Liver (tissue), 9 donors: ENCODE measurements around the gene SLC16A5. TPM values are rescaled to one million over a fixed set of nuclear protein-coding genes. Genes with fewer than 3 reads are reported as not detected.
A peak's percentile ranks its signal among the peaks of the same experiment; 100 is the strongest.
"Not testable (repeated sequence)": the region's sequence is repeated elsewhere in the genome, so short reads cannot be mapped to it uniquely, and the experiment has no call there.

Experiments used
- DNase-seq: peaks from one replicate; pipeline ENCODE4 v3.0.0-alpha.2; 2017; ENCODE audit warnings: low spot score
- H3K27ac ChIP-seq, 2 donors: one replicate each; pipeline ENCODE4 v1.7.0; 2013; ENCODE audit warnings: inconsistent platforms in 2 of 2, low read length in 2 of 2, control low read depth in 1 of 2, low read depth in 1 of 2, mild to moderate bottlenecking in 1 of 2
- H3K27me3 ChIP-seq, 4 donors: one replicate each; pipeline versions ENCODE4 v1.6.1 to v1.7.0; 2013; ENCODE audit warnings: low read length in 3 of 4, inconsistent platforms in 1 of 4, mild to moderate bottlenecking in 1 of 4, moderate library complexity in 1 of 4; ENCODE audit not compliant: control insufficient read depth in 4 of 4, insufficient read depth in 4 of 4
- H3K36me3 ChIP-seq, 4 donors: one replicate each; pipeline versions ENCODE4 v1.6.1 to v1.7.0; 2013; ENCODE audit warnings: low read length in 3 of 4, mild to moderate bottlenecking in 3 of 4, low read depth in 1 of 4, moderate library complexity in 1 of 4; ENCODE audit not compliant: control insufficient read depth in 4 of 4, insufficient read depth in 3 of 4
- H3K4me1 ChIP-seq, 4 donors: one replicate each; pipeline versions ENCODE4 v1.6.1 to v1.7.0; 2013; ENCODE audit warnings: low read length in 3 of 4, mild to moderate bottlenecking in 3 of 4, moderate library complexity in 1 of 4; ENCODE audit not compliant: control insufficient read depth in 4 of 4, insufficient read depth in 4 of 4
- H3K4me3 ChIP-seq, 3 donors: one replicate each; pipeline versions ENCODE4 v1.6.1 to v1.7.0; 2013; ENCODE audit warnings: low read length in 3 of 3, control low read depth in 1 of 3, low read depth in 1 of 3, mild to moderate bottlenecking in 1 of 3
- H3K9ac ChIP-seq, 2 donors: one replicate each; pipeline ENCODE4 v1.7.0; 2013; ENCODE audit warnings: low read length in 2 of 2, mild to moderate bottlenecking in 2 of 2, moderate library complexity in 2 of 2, control low read depth in 1 of 2, low read depth in 1 of 2
- H3K9me3 ChIP-seq, 4 donors: one replicate each; pipeline versions ENCODE4 v1.6.1 to v1.7.0; 2013; ENCODE audit warnings: low read length in 3 of 4; ENCODE audit not compliant: control insufficient read depth in 4 of 4
- EGR1 ChIP-seq, 2 donors: IDR thresholded peaks; 2 replicates each; pipeline ENCODE4 v1.6.1; 2016 to 2018; ENCODE audit warnings: antibody characterized with exemption in 2 of 2, low read depth in 2 of 2
- FOXA1 ChIP-seq: IDR thresholded peaks from 2 replicates; pipeline ENCODE4 v1.6.1; 2016; ENCODE audit warnings: antibody characterized with exemption
- FOXA2 ChIP-seq: IDR thresholded peaks from 2 replicates; pipeline ENCODE4 v1.6.1; 2016; ENCODE audit warnings: antibody characterized with exemption
- HNF4A ChIP-seq, 2 donors: conservative IDR thresholded peaks; 2 replicates each; pipeline ENCODE4 v1.6.1; 2016; ENCODE audit warnings: antibody characterized with exemption in 2 of 2, mild to moderate bottlenecking in 2 of 2
- HNF4G ChIP-seq: IDR thresholded peaks from 2 replicates; pipeline ENCODE4 v1.6.1; 2016; ENCODE audit warnings: antibody characterized with exemption
- NR2F2 ChIP-seq: IDR thresholded peaks from 2 replicates; pipeline ENCODE4 v1.6.1; 2016; ENCODE audit warnings: antibody characterized with exemption
- RAD21 ChIP-seq, 2 donors: IDR thresholded peaks; 2 replicates each; pipeline ENCODE4 v1.6.1; 2016; ENCODE audit warnings: antibody characterized with exemption in 2 of 2, mild to moderate bottlenecking in 2 of 2
- TAF1 ChIP-seq: conservative IDR thresholded peaks from 2 replicates; pipeline ENCODE4 v1.6.1; 2016; ENCODE audit warnings: antibody characterized with exemption, mild to moderate bottlenecking
- YY1 ChIP-seq: IDR thresholded peaks from 2 replicates; pipeline ENCODE4 v1.6.1; 2016; ENCODE audit warnings: antibody characterized with exemption, mild to moderate bottlenecking
- whole genome bisulfite sequencing: extraction: QIAGEN DNeasy Blood & Tissue Kit; methylation state at CpG from one replicate; pipeline ENCODE4 v1.1.7; 2013; 5-methylcytosine and 5-hydroxymethylcytosine counted together
- polyA plus RNA-seq, 2 donors: library from polyadenylated mRNA; stranded (reverse) in 1 of 2; unstranded in 1 of 2; fragments of 200-250 nt in 1 of 2; fragments of >200 nt in 1 of 2; fragmentation: Nextera tagmentation in 1 of 2; extraction: Ambion mirVana in 1 of 2; gene quantifications; one replicate each; pipeline versions ENCODE4 v1.2.1 to v1.2.3, GENCODE V29; 2013 to 2015
- total RNA-seq, 2 donors: library from RNA; depleted of rRNA; stranded (reverse); fragments of >200 nt; gene quantifications; one replicate each; pipeline ENCODE4 v1.2.3, GENCODE V29; 2014
- TF ChIP-seq, protein P1 (sequence below): IDR thresholded peaks from 2 replicates; pipeline ENCODE4 v1.6.1; 2016; ENCODE audit warnings: antibody characterized with exemption, mild to moderate bottlenecking
- TF ChIP-seq, protein P2 (sequence below): IDR thresholded peaks from 2 replicates; pipeline ENCODE4 v1.6.1; 2016; ENCODE audit warnings: antibody characterized with exemption
- TF ChIP-seq, protein P3 (sequence below): IDR thresholded peaks from 2 replicates; pipeline ENCODE4 v1.6.1; 2016; ENCODE audit warnings: antibody characterized with exemption
- TF ChIP-seq, protein P4 (sequence below): IDR thresholded peaks from 2 replicates; pipeline ENCODE4 v1.6.1; 2016; ENCODE audit warnings: antibody characterized with exemption
- TF ChIP-seq, protein P5 (sequence below): fragments of 150-350 bp; IDR thresholded peaks from 2 replicates; pipeline ENCODE4 v1.5.1; 2017; ENCODE audit warnings: improper control_type of control experiment, low read depth, low read length; ENCODE audit not compliant: missing input control
- donor health status: healthy.
- donor health status: healthy.
- donor health status: healthy.
- donor health status: healthy.
- donor health status: healthy.

SLC16A5 gene
- total and polyA plus RNA-seq, 4 donors = 1.0 to 4.5 (median 2.6) TPM

DNA sequence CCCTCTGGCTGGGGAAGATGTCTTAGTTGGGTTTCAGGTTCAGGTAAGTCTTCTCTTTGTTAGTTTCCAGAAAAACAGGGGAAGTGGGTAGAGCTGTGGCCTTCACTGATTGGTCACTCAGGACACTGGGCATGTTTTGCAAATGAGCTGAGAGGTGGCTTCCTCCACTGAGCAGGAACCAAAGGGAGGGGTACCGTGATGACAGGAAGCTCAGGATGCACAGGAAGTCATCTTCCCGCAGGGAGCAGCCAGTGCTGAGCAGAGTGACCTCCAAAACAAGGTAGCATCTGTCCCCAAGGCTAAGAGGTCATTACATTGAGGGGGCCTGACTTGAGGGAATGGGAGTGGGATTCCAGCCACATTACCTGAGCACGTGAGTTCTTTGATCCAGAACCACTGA lies 38.2 kb downstream of the SLC16A5 start:
- no peaks in the 10 kb centered on the region for H3K27me3 ChIP-seq
- H3K4me3 ChIP-seq = no peak overlapping the region
- no peaks in the 10 kb centered on the region for H3K9me3 ChIP-seq
- TF ChIP-seq HNF4A (conservative IDR thresholded peaks at IDR 0.05) = no peak
- TF ChIP-seq FOXA2 = no peak
- no peak for TF ChIP-seq FOXA1
- TF ChIP-seq RAD21 (IDR thresholded peaks at IDR 0.05) = no peak
- TF ChIP-seq, protein P1, sequence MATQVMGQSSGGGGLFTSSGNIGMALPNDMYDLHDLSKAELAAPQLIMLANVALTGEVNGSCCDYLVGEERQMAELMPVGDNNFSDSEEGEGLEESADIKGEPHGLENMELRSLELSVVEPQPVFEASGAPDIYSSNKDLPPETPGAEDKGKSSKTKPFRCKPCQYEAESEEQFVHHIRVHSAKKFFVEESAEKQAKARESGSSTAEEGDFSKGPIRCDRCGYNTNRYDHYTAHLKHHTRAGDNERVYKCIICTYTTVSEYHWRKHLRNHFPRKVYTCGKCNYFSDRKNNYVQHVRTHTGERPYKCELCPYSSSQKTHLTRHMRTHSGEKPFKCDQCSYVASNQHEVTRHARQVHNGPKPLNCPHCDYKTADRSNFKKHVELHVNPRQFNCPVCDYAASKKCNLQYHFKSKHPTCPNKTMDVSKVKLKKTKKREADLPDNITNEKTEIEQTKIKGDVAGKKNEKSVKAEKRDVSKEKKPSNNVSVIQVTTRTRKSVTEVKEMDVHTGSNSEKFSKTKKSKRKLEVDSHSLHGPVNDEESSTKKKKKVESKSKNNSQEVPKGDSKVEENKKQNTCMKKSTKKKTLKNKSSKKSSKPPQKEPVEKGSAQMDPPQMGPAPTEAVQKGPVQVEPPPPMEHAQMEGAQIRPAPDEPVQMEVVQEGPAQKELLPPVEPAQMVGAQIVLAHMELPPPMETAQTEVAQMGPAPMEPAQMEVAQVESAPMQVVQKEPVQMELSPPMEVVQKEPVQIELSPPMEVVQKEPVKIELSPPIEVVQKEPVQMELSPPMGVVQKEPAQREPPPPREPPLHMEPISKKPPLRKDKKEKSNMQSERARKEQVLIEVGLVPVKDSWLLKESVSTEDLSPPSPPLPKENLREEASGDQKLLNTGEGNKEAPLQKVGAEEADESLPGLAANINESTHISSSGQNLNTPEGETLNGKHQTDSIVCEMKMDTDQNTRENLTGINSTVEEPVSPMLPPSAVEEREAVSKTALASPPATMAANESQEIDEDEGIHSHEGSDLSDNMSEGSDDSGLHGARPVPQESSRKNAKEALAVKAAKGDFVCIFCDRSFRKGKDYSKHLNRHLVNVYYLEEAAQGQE = no peak
- H3K27ac ChIP-seq = peak overlapping the region in 1 of 2 donors; percentile 9
- 71% methylated on average over 3 of the region's 3 CpGs for WGBS
- H3K9ac ChIP-seq = no peak overlapping the region
- DNase-seq = no peak
- peaks cover 0 to 5% (median 2%) of the 10 kb centered on the region in 4 donors for H3K4me1 ChIP-seq
- peaks cover 0 to 15% (median 4%) of the 10 kb centered on the region in 4 donors for H3K36me3 ChIP-seq

DNA sequence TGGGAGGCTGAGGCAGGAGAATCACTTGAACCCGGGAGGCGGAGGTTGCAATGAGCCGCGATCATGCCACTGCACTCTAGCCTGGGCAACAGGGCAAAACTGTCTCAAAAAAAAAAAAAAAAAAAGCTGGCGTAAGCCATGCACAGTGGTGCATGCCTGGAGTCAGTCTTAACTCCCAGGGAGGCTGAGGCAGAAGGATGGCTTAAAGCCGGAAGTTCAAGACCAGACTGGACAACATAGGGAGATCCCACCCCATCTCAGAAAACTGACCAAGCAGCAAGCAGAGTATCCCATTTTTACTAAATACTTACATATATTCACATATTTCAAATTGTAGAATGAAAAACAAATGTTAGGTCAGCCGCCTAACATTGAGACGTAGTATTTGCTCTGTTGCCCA lies 39.2 kb downstream of the SLC16A5 start:
- no peaks in the 10 kb centered on the region for H3K9me3 ChIP-seq
- H3K27me3 ChIP-seq = no peaks in the 10 kb centered on the region
- no peak overlapping the region for H3K27ac ChIP-seq
- no peak overlapping the region for H3K9ac ChIP-seq
- no peak for DNase-seq
- H3K4me1 ChIP-seq = peaks cover 0 to 5% (median 2%) of the 10 kb centered on the region in 4 donors
- peaks cover 0 to 12% (median 4%) of the 10 kb centered on the region in 4 donors for H3K36me3 ChIP-seq
- TF ChIP-seq TAF1 (no peak), FOXA2 (no peak), HNF4A (conservative IDR thresholded peaks at IDR 0.05) (no peak), NR2F2 (no peak), FOXA1 (no peak), YY1 (no peak), HNF4G (no peak), RAD21 (IDR thresholded peaks at IDR 0.05) (no peak), EGR1 (IDR thresholded peaks at IDR 0.05; ENCODE audit: low read depth in 2 of 2) (no peak)
- TF ChIP-seq, protein P2, sequence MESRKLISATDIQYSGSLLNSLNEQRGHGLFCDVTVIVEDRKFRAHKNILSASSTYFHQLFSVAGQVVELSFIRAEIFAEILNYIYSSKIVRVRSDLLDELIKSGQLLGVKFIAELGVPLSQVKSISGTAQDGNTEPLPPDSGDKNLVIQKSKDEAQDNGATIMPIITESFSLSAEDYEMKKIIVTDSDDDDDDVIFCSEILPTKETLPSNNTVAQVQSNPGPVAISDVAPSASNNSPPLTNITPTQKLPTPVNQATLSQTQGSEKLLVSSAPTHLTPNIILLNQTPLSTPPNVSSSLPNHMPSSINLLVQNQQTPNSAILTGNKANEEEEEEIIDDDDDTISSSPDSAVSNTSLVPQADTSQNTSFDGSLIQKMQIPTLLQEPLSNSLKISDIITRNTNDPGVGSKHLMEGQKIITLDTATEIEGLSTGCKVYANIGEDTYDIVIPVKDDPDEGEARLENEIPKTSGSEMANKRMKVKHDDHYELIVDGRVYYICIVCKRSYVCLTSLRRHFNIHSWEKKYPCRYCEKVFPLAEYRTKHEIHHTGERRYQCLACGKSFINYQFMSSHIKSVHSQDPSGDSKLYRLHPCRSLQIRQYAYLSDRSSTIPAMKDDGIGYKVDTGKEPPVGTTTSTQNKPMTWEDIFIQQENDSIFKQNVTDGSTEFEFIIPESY = no peak
- TF ChIP-seq, protein P3, sequence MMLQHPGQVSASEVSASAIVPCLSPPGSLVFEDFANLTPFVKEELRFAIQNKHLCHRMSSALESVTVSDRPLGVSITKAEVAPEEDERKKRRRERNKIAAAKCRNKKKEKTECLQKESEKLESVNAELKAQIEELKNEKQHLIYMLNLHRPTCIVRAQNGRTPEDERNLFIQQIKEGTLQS = no peak
- TF ChIP-seq, protein P4, sequence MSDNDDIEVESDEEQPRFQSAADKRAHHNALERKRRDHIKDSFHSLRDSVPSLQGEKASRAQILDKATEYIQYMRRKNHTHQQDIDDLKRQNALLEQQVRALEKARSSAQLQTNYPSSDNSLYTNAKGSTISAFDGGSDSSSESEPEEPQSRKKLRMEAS = no peak
- TF ChIP-seq, protein P1 = no peak
- TF ChIP-seq, protein P5, sequence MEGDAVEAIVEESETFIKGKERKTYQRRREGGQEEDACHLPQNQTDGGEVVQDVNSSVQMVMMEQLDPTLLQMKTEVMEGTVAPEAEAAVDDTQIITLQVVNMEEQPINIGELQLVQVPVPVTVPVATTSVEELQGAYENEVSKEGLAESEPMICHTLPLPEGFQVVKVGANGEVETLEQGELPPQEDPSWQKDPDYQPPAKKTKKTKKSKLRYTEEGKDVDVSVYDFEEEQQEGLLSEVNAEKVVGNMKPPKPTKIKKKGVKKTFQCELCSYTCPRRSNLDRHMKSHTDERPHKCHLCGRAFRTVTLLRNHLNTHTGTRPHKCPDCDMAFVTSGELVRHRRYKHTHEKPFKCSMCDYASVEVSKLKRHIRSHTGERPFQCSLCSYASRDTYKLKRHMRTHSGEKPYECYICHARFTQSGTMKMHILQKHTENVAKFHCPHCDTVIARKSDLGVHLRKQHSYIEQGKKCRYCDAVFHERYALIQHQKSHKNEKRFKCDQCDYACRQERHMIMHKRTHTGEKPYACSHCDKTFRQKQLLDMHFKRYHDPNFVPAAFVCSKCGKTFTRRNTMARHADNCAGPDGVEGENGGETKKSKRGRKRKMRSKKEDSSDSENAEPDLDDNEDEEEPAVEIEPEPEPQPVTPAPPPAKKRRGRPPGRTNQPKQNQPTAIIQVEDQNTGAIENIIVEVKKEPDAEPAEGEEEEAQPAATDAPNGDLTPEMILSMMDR = no peak
- WGBS = 86% methylated on average over 8 of the region's 8 CpGs
- no peak overlapping the region for H3K4me3 ChIP-seq

DNA sequence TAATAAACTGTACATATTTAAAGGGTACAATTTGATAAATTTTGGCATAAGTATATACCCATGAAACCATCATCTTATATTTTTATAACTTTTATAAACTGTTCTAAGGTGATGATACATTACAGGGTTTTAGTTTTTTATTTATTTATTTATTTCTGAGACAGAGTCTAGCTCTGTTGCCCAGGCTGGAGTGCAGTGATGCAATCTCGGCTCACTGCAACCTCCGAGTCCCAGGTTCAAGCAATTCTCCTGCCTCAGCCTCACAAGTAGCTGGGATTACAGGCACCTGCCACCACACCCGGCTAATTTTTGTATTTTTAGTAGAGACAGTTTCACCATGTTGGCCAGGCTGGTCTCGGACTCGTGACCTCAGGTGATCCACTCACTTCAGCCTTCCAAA lies 40.2 kb downstream of the SLC16A5 start:
- not testable (repeated sequence) for H3K4me1 ChIP-seq

More for the DNA sequence above, 40.2 kb downstream of the SLC16A5 start:
- DNase-seq, H3K27ac ChIP-seq, H3K27me3 ChIP-seq, H3K9ac ChIP-seq, H3K4me3 ChIP-seq, H3K9me3 ChIP-seq: not testable (repeated sequence)
- peaks cover 0 to 12% (median 4%) of the 10 kb centered on the region in 4 donors for H3K36me3 ChIP-seq
- WGBS = 84% methylated on average over 5 of the region's 5 CpGs
